ENCODE results near the gene PROSER1.

DNA sequence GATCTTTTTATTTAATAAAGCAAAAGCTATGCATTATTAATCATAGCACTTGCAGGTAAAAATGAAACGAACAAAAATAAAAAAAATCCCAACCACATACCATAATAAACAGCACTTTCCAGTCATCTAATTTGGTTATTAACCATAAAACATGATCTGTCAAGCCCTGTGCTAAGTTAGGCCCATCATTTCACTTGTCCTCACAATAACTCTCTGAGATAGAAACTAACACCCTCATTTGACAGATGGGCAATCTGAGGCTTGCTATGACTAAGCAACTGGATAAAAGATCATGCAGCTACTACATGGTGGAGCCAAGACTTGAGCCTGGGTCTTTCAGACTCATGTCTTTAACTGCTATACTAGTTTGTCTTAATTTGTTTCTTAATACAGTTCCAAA, 21.8 kb downstream of the PROSER1 start:
- TF ChIP-seq, protein P1, sequence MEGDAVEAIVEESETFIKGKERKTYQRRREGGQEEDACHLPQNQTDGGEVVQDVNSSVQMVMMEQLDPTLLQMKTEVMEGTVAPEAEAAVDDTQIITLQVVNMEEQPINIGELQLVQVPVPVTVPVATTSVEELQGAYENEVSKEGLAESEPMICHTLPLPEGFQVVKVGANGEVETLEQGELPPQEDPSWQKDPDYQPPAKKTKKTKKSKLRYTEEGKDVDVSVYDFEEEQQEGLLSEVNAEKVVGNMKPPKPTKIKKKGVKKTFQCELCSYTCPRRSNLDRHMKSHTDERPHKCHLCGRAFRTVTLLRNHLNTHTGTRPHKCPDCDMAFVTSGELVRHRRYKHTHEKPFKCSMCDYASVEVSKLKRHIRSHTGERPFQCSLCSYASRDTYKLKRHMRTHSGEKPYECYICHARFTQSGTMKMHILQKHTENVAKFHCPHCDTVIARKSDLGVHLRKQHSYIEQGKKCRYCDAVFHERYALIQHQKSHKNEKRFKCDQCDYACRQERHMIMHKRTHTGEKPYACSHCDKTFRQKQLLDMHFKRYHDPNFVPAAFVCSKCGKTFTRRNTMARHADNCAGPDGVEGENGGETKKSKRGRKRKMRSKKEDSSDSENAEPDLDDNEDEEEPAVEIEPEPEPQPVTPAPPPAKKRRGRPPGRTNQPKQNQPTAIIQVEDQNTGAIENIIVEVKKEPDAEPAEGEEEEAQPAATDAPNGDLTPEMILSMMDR (conservative IDR thresholded peaks at IDR 0.05; ENCODE audit: low read depth, low read length) = no peak
- TF ChIP-seq RAD21 (IDR thresholded peaks at IDR 0.05; ENCODE audit: low read length) = no peak
